Keratinocyte (primary cell): ENCODE data around the gene RAB43. TPM values are rescaled to one million over a fixed set of nuclear protein-coding genes. Genes with fewer than 3 reads are reported as not detected.

Source experiments
- DNase-seq: peaks from one replicate; pipeline ENCODE4 v3.0.0-alpha.2; 2011; ENCODE audit warnings: low read depth, missing footprints, low spot score
- FAIRE-seq: peaks from 2 replicates; lab custom pipeline; 2011; peaks lifted over from hg19 to GRCh38; lab: Jason Lieb, UNC
- H2AFZ ChIP-seq: 2 replicates; pipeline ENCODE4 v1.6.0; 2012; ENCODE audit warnings: low read length, control low read depth, inconsistent platforms; ENCODE audit not compliant: control insufficient read depth
- H3K27ac ChIP-seq: 2 replicates; pipeline ENCODE4 v1.5.1; 2011; ENCODE audit warnings: low read length; ENCODE audit not compliant: control insufficient read depth, insufficient read depth
- H3K27me3 ChIP-seq: 3 replicates; pipeline ENCODE4 v1.6.0; 2011; ENCODE audit warnings: low read length; ENCODE audit not compliant: control insufficient read depth, insufficient read depth; ENCODE audit errors: extremely low read depth
- H3K36me3 ChIP-seq, 2 experiments: 2 replicates in 1 of 2; 3 replicates in 1 of 2; pipeline ENCODE4 v1.5.1; 2011; ENCODE audit warnings: low read length in 2 of 2, mild to moderate bottlenecking in 1 of 2; ENCODE audit not compliant: control insufficient read depth in 2 of 2, insufficient read depth in 2 of 2; ENCODE audit errors: extremely low read depth in 1 of 2
- H3K4me1 ChIP-seq: 3 replicates; pipeline ENCODE4 v1.5.1; 2011; ENCODE audit warnings: low read length; ENCODE audit not compliant: control insufficient read depth, insufficient read depth; ENCODE audit errors: extremely low read depth
- H3K4me2 ChIP-seq: 3 replicates; pipeline ENCODE4 v1.6.0; 2011; ENCODE audit warnings: low read depth, low read length; ENCODE audit not compliant: control insufficient read depth, insufficient read depth; ENCODE audit errors: extremely low read depth
- H3K4me3 ChIP-seq, 3 experiments: fragments of 200-600 bp in 1 of 3; sonication (generic) in 1 of 3; 2 replicates in 2 of 3; 3 replicates in 1 of 3; pipeline ENCODE4 v1.5.1; 2011 to 2016; ENCODE audit warnings: low read length in 3 of 3, mild to moderate bottlenecking in 3 of 3, control low read depth in 2 of 3, inconsistent platforms in 1 of 3, low read depth in 1 of 3, mixed read lengths in 1 of 3, mixed run types in 1 of 3, moderate library complexity in 1 of 3; ENCODE audit not compliant: control insufficient read depth in 2 of 3, insufficient read depth in 2 of 3; ENCODE audit errors: extremely low read depth in 1 of 3
- H3K79me2 ChIP-seq: 2 replicates; pipeline ENCODE4 v1.6.0; 2012; ENCODE audit warnings: low read length; ENCODE audit not compliant: control insufficient read depth, insufficient read depth
- H3K9ac ChIP-seq: 3 replicates; pipeline ENCODE4 v1.6.0; 2011; ENCODE audit warnings: low read length; ENCODE audit not compliant: control insufficient read depth, insufficient read depth; ENCODE audit errors: extremely low read depth
- H3K9me1 ChIP-seq: 3 replicates; pipeline ENCODE4 v1.6.0; 2011; ENCODE audit warnings: low read length; ENCODE audit not compliant: control insufficient read depth, insufficient read depth; ENCODE audit errors: extremely low read depth
- H3K9me3 ChIP-seq: 2 replicates; pipeline ENCODE4 v1.5.1; 2012; ENCODE audit warnings: low read depth, low read length; ENCODE audit not compliant: control insufficient read depth
- H4K20me1 ChIP-seq: 3 replicates; pipeline ENCODE4 v1.6.0; 2011; ENCODE audit warnings: low read length; ENCODE audit not compliant: control insufficient read depth, insufficient read depth; ENCODE audit errors: extremely low read depth
- EZH2 ChIP-seq: IDR thresholded peaks from one replicate; pipeline ENCODE4 v1.6.1; 2012; ENCODE audit warnings: inconsistent platforms, mild to moderate bottlenecking, low read length, moderate library complexity
- dilution Hi-C: fragments of 300-500 bp; cut with MboI; formaldehyde crosslinking; loops from one replicate; pipeline ENCODE4 v1.7.0; 2020; ENCODE audit warnings: low sequenced_read_pairs; ENCODE audit not compliant: extremely low pct_ligation_motif_present
- polyA plus RNA-seq, 5 experiments: library from polyadenylated mRNA; depleted of rRNA in 3 of 5; stranded (reverse) in 3 of 5; stranded (forward) in 1 of 5; unstranded in 1 of 5; fragments of >200 nt; gene quantifications; 1 replicate in 1 of 5; 2 replicates in 3 of 5; 3 replicates in 1 of 5; pipeline versions ENCODE4 v1.2.1 to v1.2.3, GENCODE V29; 2011 to 2012; ENCODE audit warnings: missing spikeins in 2 of 5, low read depth in 1 of 5, low replicate concordance in 1 of 5
- TF ChIP-seq, protein P1 (sequence below), 3 experiments: IDR thresholded peaks in 1 of 3; conservative IDR thresholded peaks in 1 of 3; optimal IDR thresholded peaks in 1 of 3; 2 replicates in 2 of 3; 3 replicates in 1 of 3; pipeline versions ENCODE3 to v1.5.1; 2011; ENCODE audit warnings: low read length in 3 of 3, mild to moderate bottlenecking in 3 of 3, moderate library complexity in 2 of 3, control low read depth in 1 of 3, inconsistent platforms in 1 of 3; ENCODE audit not compliant: insufficient read depth in 2 of 3; ENCODE audit errors: extremely low read depth in 1 of 3

The RAB43 gene
- polyA plus RNA-seq, 1 donor (not counting 4 experiments of a cell fraction or from before 2014, with no cell fraction given) = 8.1 TPM

DNA sequence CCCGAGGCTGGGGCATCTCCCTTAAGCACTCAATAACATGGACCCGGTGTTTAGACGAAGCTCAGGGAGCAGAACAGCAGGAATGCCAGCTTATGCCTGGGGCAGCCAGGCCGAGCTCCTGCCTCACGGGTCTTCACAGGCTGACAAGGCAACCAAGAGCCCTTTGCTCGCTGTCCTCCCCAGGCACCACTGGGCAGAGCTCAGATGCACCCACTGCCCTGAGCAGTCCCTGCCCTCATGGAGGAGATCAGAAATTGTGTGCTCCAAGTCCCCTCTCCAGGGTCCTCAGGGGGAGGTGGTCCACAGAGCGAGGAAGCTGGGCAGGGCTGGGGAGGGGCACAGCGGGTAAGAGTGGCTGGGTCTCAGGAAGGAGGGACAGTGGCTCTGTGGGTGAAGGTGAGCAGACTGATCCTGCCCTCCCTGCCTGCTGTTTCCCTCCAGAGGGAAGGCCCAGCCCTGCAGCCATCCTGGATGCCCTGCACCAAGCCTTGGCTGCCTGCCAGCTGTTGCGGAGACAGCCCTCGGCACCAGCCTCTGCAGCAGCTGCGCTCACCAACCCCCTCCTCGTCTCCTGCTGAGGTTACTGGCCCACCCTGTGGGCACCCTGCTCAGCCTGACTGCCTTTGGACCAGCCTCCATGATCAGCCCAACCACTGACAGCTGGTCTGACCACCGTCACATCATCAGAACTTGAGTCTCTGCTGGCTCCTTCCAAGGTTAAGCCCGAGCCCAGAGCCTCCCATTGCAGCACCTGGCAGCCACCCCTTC is 82.1 kb downstream of the RAB43 start:
- Histone ChIP-seq H3K27ac (no peak overlapping the region), H4K20me1 (no peaks in the 10 kb centered on the region), H2AFZ (no peak overlapping the region), H3K4me1 (no peaks in the 10 kb centered on the region), H3K4me3 (no peak overlapping the region), H3K27me3 (peaks cover 21% of the 10 kb centered on the region), H3K9me1 (no peaks in the 10 kb centered on the region), H3K9me3 (no peaks in the 10 kb centered on the region), H3K4me2 (no peak overlapping the region), H3K79me2 (no peaks in the 10 kb centered on the region), H3K9ac (no peak overlapping the region), H3K36me3 (no peaks in the 10 kb centered on the region)
- dilution Hi-C loops = no loop called here
- no peak for DNase-seq
- TF ChIP-seq, protein P1, sequence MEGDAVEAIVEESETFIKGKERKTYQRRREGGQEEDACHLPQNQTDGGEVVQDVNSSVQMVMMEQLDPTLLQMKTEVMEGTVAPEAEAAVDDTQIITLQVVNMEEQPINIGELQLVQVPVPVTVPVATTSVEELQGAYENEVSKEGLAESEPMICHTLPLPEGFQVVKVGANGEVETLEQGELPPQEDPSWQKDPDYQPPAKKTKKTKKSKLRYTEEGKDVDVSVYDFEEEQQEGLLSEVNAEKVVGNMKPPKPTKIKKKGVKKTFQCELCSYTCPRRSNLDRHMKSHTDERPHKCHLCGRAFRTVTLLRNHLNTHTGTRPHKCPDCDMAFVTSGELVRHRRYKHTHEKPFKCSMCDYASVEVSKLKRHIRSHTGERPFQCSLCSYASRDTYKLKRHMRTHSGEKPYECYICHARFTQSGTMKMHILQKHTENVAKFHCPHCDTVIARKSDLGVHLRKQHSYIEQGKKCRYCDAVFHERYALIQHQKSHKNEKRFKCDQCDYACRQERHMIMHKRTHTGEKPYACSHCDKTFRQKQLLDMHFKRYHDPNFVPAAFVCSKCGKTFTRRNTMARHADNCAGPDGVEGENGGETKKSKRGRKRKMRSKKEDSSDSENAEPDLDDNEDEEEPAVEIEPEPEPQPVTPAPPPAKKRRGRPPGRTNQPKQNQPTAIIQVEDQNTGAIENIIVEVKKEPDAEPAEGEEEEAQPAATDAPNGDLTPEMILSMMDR (optimal IDR thresholded peaks at IDR 0.05 in 1 of 3, IDR thresholded peaks at IDR 0.05 in 1 of 3, conservative IDR thresholded peaks at IDR 0.05 in 1 of 3; ENCODE audit: extremely low read depth in 1 of 3, insufficient read depth in 2 of 3, low read length in 3 of 3) = no peak
- no peak for TF ChIP-seq EZH2
- no peak for FAIRE-seq

DNA sequence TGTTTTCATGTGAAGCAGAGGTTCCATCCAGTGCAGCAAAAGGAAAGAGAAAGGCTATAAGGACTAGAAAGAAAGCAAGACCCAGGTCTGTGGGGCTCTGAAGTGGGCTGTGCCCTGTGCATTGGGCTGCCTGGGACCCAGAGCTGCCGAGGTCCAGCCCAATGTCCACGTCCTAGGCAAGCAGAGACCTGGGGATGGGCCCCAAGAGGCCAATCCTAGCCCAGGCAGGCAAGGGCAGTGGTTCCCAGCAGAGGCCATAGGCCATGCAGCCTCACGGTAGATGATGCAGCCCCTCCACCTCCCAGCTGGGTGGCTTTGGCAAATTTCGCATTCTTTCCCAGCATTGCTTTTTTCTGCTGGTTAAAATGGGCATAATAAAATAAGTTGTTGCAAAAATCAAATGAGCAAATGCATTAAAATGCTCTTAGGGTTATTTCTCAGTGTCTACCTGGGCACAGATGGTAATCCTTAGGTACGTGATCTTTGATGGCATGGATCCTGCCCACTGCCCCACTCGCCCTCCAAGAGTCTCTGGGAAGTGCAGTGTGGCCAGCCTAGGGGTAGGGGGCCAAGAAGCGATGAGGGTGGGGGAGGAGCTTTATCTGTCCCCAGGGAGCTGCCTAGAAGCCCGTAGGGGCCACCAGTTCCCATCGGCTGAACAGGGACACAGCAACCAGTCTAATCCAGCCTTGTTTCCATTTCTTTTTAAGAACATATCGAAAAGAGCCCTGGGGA is 83.3 kb downstream of the RAB43 start:
- TF ChIP-seq, protein P1 (optimal IDR thresholded peaks at IDR 0.05 in 1 of 3, IDR thresholded peaks at IDR 0.05 in 1 of 3, conservative IDR thresholded peaks at IDR 0.05 in 1 of 3; ENCODE audit: extremely low read depth in 1 of 3, insufficient read depth in 2 of 3, low read length in 3 of 3) = no peak
- TF ChIP-seq EZH2 = no peak
- no peaks in the 10 kb centered on the region for H3K79me2 ChIP-seq
- DNase-seq (no peak), FAIRE-seq (no peak)
- H2AFZ ChIP-seq = no peak overlapping the region
- H4K20me1 ChIP-seq = no peaks in the 10 kb centered on the region
- H3K27ac ChIP-seq = no peak overlapping the region
- no peaks in the 10 kb centered on the region for H3K9me1 ChIP-seq
- H3K4me3 ChIP-seq = no peak overlapping the region
- no peak overlapping the region for H3K4me2 ChIP-seq
- H3K9me3 ChIP-seq = no peaks in the 10 kb centered on the region
- no peaks in the 10 kb centered on the region for H3K4me1 ChIP-seq
- dilution Hi-C loops = no loop called here
- no peaks in the 10 kb centered on the region for H3K36me3 ChIP-seq
- H3K27me3 ChIP-seq = peaks cover 21% of the 10 kb centered on the region
- no peak overlapping the region for H3K9ac ChIP-seq

Other genes starting within 250 kb of the RAB43 start
- gene ACAD9, start 242.2 kb downstream of the RAB43 start, polyA plus RNA-seq = 33.7 to 40.5 TPM (median 36.6 TPM) in 3 replicates
- 0.11 to 0.26 TPM (median 0.22 TPM) in 3 replicates for gene CFAP92, start 127.7 kb downstream of the RAB43 start, polyA plus RNA-seq
- not detected in 3 replicates for gene EFCC1, start 120.5 kb downstream of the RAB43 start, polyA plus RNA-seq
- gene GP9, start 61.0 kb downstream of the RAB43 start, polyA plus RNA-seq = not detected in 3 replicates
- 20.2 to 25.5 TPM (median 23.8 TPM) in 3 replicates for gene ISY1, start 39.3 kb upstream of the RAB43 start, polyA plus RNA-seq
- 310 to 388 TPM (median 385 TPM) in 3 replicates for gene CNBP, start 62.1 kb upstream of the RAB43 start, polyA plus RNA-seq
- 58.5 to 135 TPM (median 65.5 TPM) in 3 replicates for gene COPG1, start 127.8 kb upstream of the RAB43 start, polyA plus RNA-seq
- 36.4 to 66.4 TPM (median 54.6 TPM) in 3 replicates for gene HMCES, start 157.1 kb upstream of the RAB43 start, polyA plus RNA-seq